Skin of body (tissue), 2 donors: ENCODE results near the gene SLC24A4. TPM values are rescaled to one million over a fixed set of nuclear protein-coding genes. Genes with fewer than 3 reads are reported as not detected.

Experiments
- DNase-seq: peaks from one replicate; lab custom pipeline; 2025; lab: John Stamatoyannopoulos, UW
- total RNA-seq: library from RNA; depleted of rRNA; stranded (reverse); fragments of >200 nt; gene quantifications from one replicate; pipeline ENCODE4 v1.2.3, GENCODE V29; 2014

Gene SLC24A4
- total RNA-seq, 1 donor from 2014 or later = 0.49 TPM

GRCh38 chr14:92437729-92438285 lies 114.8 kb downstream of the SLC24A4 start:
- DNase-seq = no peak

- no peak for DNase-seq
Observed at GRCh38 chr14:92439537-92440344, 116.8 kb downstream of the SLC24A4 start.

DNA sequence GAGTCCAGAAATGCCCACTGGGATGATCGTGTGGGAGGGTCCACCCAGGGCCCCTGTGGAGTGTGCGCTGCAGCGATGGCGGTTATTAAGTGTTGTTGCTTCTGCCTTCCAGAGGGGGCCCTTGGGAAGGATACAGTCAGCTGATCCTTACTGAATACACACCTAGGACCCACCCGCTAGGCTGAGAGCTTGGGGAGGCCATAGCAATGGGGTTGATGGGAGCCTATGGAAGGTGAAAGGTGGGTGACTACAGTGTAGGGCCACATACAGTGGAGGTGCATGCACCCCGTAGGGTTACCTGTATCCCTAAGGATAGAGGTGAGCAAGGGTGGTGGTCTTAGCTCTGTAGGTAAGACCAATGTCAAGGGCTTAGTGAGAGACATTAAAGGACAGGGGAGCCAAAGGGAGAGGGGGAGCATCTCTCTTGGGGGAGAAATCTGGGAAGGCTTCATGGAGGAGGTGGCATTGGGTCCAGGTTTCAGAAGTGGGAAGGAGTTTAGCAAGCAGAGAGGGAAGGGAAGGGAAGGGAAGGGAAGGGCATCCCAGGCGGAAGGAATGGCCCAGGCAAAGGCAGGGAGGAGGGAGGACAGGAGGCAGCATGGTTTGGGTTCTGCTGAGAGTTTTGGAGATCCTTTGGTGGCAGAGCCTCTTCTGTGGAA lies 117.5 kb downstream of the SLC24A4 start:
- no peak for DNase-seq

DNA sequence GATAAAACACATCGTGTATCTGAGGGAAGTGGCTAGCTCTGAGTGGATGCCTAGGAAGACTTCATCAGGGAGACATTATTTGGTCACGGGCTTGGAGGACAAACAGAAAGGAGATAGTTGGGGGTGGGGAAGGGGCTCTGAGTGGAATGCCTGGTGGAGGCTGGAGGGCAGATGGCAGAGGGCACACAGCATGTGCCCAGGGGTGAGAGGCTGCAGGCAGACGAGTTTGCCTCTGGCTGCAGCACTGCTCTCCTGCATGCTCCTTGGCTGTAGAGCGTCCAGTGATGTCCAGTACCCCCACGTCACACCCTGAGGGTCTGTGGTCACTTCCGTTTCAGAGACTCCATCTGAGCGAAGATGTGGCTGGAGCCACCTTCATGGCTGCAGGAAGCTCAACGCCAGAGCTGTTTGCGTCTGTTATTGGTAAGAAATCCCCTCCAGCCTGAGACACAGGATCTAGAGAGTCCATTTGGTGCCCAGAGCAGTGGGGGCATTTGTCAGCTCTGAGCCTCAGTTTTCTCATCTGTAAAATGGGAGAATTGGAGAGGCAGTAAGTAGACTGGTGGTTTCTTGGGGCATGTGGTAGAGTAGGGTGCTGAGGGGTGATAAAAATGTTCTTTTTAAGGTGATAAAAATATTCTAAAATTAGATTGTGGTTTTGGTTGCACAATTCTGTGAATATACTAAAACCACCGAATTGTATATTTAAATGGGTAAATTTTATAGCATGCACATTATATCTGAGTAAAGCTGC lies 119.0 kb downstream of the SLC24A4 start:
- no peak for DNase-seq

- DNase-seq = no peak
Observed at GRCh38 chr14:92443167-92443566, 120.2 kb downstream of the SLC24A4 start.

DNA sequence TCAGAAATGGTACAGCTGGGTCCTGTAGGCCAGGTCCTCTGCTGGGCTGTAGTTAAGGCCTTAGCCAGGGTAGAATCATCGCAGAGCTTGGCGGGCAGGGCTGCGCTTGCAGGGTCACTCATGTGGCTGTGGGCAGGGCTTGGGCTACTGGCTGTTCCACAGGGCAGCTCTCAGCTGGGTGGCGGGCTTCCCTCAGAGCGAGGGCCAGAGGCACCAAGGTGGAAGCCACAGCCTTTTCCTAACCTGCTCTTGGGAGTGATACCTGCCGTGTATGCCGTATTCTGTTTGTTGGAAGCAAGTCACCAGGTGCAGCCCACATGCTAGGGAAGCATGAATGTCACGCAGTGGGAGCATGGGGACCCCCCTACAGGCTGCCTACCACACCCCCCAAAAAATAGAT lies 120.8 kb downstream of the SLC24A4 start:
- no peak for DNase-seq

GRCh38 chr14:92446771-92447170 lies 123.8 kb downstream of the SLC24A4 start:
- no peak for DNase-seq

DNA sequence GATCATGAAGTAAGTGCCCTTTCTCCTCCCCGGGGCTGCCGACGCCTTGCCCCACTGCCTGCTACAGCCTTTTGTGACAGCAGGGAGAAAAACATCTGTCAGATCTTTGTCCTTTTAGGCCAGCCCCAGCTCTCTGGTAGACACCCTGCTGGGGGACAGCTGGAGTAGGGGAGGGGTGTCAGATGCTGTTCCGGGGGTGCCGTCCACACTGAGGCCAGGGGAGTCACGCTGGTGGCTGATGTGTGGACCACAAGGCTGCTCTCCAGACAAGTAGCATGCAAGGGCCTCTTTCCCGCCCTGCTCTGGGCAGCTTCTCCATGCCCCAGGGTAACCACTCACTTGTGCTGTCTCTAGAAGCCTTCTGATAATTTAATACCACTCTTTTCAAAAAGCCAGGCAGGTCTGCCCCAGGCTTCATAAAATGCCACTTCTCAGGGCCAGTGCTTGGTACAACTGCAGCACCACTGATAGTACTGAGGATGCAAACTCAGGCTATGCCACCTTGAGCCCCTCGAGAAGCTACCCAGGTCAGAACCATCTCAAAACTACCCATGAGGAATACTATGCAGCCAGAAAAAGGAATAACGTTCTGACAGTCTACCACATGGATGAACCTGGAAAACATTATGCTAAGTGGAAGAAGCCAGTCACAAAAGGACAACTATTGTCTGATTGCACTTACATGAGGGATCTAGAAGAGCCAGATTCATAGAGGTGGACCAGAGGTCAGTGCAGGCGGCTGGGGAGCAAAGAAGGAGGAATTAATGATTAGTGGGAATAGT lies 124.6 kb downstream of the SLC24A4 start:
- DNase-seq = no peak

GRCh38 chr14:92448786-92449185 lies 125.8 kb downstream of the SLC24A4 start:
- no peak for DNase-seq

DNA sequence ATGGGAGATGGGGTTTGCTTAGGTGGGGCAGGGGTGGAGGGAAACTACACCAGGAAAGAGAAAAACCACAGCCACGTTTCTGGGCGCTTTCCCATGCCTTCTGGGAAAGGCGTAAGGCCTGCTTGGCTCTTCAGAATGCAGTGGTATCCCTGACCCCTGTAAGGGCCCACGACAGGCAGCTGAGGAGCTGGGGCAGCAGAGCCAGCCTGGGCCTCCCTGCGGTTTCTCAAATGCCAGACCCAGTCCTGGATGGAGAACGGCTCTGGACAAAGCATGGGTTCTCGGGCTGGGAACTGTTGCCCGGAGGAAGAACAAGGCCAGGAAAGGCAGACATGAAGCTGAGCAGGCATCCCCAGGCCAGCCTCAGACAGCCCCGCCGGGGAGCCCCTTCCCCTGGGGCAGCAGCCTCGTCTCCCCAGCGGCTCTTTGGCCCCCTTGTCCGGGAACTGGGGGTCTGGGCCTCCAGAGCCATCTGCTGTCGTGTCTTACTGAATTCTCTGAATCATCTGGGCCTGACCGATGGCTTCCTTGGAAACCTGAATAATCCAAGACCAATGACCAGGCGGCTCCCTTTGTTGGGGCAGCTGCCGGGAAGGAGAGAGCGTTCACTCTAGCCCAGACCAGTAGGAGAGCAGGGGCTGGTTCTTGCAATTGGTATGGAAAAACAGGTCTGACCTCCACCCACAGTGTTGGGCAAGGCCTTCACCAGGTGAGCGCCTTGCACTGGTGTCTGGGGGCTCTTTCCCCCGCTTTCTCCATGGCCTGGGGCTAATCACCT lies 126.6 kb downstream of the SLC24A4 start:
- no peak for DNase-seq

DNA sequence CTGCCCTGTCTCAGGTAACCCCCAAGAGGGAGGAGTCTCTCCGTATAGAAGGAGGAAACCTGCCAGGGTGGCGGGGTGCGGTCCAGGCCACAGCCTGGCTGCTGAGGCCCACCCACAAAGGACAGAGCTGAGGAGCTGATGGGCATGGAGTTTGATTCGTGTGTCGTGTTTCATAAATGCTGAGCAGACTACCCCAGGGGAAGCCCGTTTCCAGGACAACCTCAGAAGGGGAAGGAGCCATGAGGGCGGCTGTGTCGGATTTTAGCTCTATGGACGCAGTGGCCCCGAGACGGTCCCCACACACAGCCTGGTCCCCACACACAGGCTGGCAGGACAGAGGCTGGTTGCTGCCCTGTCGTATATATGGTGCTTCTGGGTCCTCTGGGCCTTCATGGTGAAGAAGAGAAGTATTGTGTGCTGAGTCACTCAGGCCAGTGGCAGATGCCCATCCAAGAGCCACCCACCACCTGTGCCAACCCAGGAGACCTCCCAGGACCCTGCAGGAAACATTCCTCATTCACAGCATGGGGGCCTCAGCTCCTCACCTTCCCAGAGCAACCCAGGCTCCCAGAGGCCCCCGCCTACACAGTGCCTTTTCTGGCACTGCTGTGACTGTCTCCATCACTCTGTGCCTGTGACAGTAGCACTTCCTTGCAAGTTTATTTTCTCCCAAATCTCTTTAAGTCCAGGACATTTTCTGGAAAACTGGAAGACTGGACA lies 127.5 kb downstream of the SLC24A4 start:
- DNase-seq = no peak

- no peak for DNase-seq
Observed at GRCh38 chr14:92451245-92451644, 128.3 kb downstream of the SLC24A4 start.

GRCh38 chr14:92451755-92452154 lies 128.8 kb downstream of the SLC24A4 start:
- no peak for DNase-seq

- DNase-seq = no peak
Observed at GRCh38 chr14:92452471-92452870, 129.5 kb downstream of the SLC24A4 start.

DNA sequence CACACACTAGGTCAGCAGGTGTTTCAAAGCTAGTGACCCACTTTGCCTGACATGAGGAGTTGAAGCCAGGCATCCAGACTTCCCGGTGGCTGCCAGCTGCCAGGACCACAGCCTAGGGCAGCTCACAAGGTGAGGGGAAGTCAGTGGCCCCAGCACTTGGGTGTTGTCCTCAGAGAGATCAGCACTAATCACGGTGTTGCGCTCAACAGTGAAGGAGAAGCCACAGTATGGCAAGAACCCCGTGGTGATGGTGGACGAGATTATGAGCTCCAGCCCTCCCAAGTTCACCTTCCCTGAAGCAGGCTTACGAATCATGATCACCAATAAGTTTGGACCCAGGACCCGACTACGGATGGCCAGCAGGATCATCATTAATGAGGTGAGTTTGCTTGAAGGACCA lies 130.7 kb downstream of the SLC24A4 start:
- DNase-seq = no peak

- no peak for DNase-seq
Observed at GRCh38 chr14:92455231-92455630, 132.3 kb downstream of the SLC24A4 start.

GRCh38 chr14:92456215-92457015 lies 133.4 kb downstream of the SLC24A4 start:
- no peak for DNase-seq

DNA sequence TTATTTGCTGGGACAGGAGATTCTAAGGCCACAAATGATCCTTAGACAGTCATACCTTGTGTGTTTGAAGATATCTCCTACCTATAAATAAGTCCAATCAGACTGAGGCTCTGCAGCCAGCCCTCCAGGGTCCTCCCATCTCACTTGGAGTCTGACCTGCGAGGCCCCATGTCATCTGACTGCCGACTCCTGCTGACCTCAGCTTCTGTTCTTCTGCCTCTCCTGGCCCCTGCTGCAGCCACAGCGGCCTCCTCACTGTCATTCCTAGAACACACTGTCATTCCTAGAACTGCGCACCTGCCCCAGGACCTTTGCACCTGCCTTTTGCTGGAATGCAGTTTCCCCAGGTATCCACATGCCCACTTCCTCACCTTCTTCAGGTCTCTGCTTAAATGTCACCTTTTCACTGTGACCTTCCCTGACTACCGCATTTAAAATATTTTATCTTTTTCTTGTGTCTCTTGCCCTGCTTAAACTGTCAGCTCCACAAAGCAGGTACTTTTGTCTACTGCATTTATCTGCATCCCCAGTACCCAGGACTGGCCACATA lies 134.1 kb downstream of the SLC24A4 start:
- DNase-seq = no peak
